SK-N-SH (cell line): ENCODE results near the gene AGTRAP. TPM values are rescaled to one million over a fixed set of nuclear protein-coding genes. Genes with fewer than 3 reads are reported as not detected.
A peak's percentile ranks its signal among the peaks of the same experiment; 100 is the strongest.

Experiments used
- CTCF ChIA-PET: fragments of 300-600, 350-600 bp; formaldehyde crosslinking; extraction: SDS; loops from one replicate; lab custom pipeline; 2021; lab: Yijun Ruan, JAX
- POLR2A ChIA-PET: fragments of 350-600 bp; sonication (Branson Sonifier 250); formaldehyde crosslinking; extraction: SDS; loops from one replicate; lab custom pipeline; 2020; ENCODE audit warnings: antibody characterized with exemption, inconsistent platforms; lab: Yijun Ruan, JAX
- DNase-seq: peaks from one replicate; pipeline ENCODE4 v3.0.0; 2012
- H2AFZ ChIP-seq: fragments of 200-600 bp; sonication (generic); 2 replicates; pipeline ENCODE4 v1.8.1; 2016; ENCODE audit warnings: antibody characterized with exemption, mild to moderate bottlenecking, low read depth
- H3F3A ChIP-seq: fragments of 200-600 bp; sonication (generic); replicated peaks from 2 replicates; pipeline ENCODE3; 2016; ENCODE audit warnings: antibody characterized with exemption, mild to moderate bottlenecking; ENCODE audit not compliant: insufficient read depth
- H3K27ac ChIP-seq, 2 experiments: fragments of 200-500 bp in 1 of 2; fragments of 200-600 bp in 1 of 2; sonication (Bioruptor generic) in 1 of 2; sonication (generic), shearing (Covaris generic) in 1 of 2; 2 replicates each; pipeline versions ENCODE4 v1.5.1 to v1.6.1; 2014 to 2016; ENCODE audit warnings: low read depth in 2 of 2, inconsistent platforms in 1 of 2, low read length in 1 of 2, mild to moderate bottlenecking in 1 of 2, mixed read lengths in 1 of 2
- H3K27me3 ChIP-seq: fragments of 200-600 bp; sonication (generic), shearing (Covaris generic); 2 replicates; pipeline ENCODE4 v1.6.1; 2016; ENCODE audit warnings: mixed run types; ENCODE audit not compliant: insufficient read depth
- H3K36me3 ChIP-seq, 2 experiments: fragments of 200-500 bp in 1 of 2; fragments of 200-600 bp in 1 of 2; sonication (Bioruptor generic) in 1 of 2; sonication (generic) in 1 of 2; replicated peaks in 1 of 2; 2 replicates each; pipeline versions ENCODE3 to v1.5.1; 2014 to 2016; ENCODE audit warnings: low read length in 1 of 2, mild to moderate bottlenecking in 1 of 2; ENCODE audit not compliant: insufficient read depth in 2 of 2, control insufficient read depth in 1 of 2
- H3K4me1 ChIP-seq, 2 experiments: fragments of 200-500 bp in 1 of 2; fragments of 200-600 bp in 1 of 2; sonication (Bioruptor generic) in 1 of 2; sonication (generic), shearing (Covaris generic) in 1 of 2; 2 replicates each; pipeline versions ENCODE4 v1.5.1 to v1.6.1; 2014 to 2016; ENCODE audit warnings: low read depth in 1 of 2, low read length in 1 of 2, mixed run types in 1 of 2; ENCODE audit not compliant: insufficient read depth in 2 of 2, control insufficient read depth in 1 of 2
- H3K4me2 ChIP-seq: fragments of 200-600 bp; sonication (generic), shearing (Covaris generic); 2 replicates; pipeline ENCODE4 v1.6.1; 2017; ENCODE audit warnings: mixed run types
- H3K4me3 ChIP-seq, 2 experiments: fragments of 200-500 bp in 1 of 2; fragments of 200-600 bp in 1 of 2; sonication (Bioruptor generic) in 1 of 2; sonication (generic), shearing (Covaris generic) in 1 of 2; 2 replicates each; pipeline versions ENCODE4 v1.5.1 to v1.8.1; 2014 to 2016; ENCODE audit warnings: low read depth in 2 of 2, inconsistent platforms in 1 of 2, low read length in 1 of 2, mild to moderate bottlenecking in 1 of 2, mixed read lengths in 1 of 2, moderate library complexity in 1 of 2
- H3K79me2 ChIP-seq: fragments of 200-600 bp; sonication (generic); 2 replicates; pipeline ENCODE4 v1.8.1; 2017; ENCODE audit warnings: mild to moderate bottlenecking; ENCODE audit not compliant: insufficient read depth
- H3K9ac ChIP-seq: fragments of 200-600 bp; sonication (generic); 2 replicates; pipeline ENCODE4 v1.6.1; 2017; ENCODE audit warnings: mixed run types
- H3K9me2 ChIP-seq: fragments of 200-600 bp; sonication (generic); 2 replicates; pipeline ENCODE4 v1.6.1; 2017; ENCODE audit warnings: mixed run types
- H3K9me3 ChIP-seq: fragments of 200-600 bp; sonication (generic); 2 replicates; pipeline ENCODE4 v1.6.1; 2017; ENCODE audit warnings: mixed run types, mild to moderate bottlenecking, moderate library complexity
- H4K20me1 ChIP-seq: fragments of 200-600 bp; sonication (generic); 2 replicates; pipeline ENCODE4 v1.6.1; 2017; ENCODE audit warnings: mild to moderate bottlenecking, mixed run types; ENCODE audit not compliant: insufficient read depth
- CHD2 ChIP-seq: fragments of 150-350 bp; IDR thresholded peaks from 2 replicates; pipeline ENCODE4 v1.6.1; 2018; ENCODE audit warnings: low read length; ENCODE audit not compliant: partially characterized antibody
- ELF1 ChIP-seq: IDR thresholded peaks from 2 replicates; pipeline ENCODE4 v1.4.0; 2012
- FOSL2 ChIP-seq: IDR thresholded peaks from 2 replicates; pipeline ENCODE4 v1.4.0; 2012; ENCODE audit warnings: low read depth, mild to moderate bottlenecking, moderate library complexity, borderline replicate concordance
- JUND ChIP-seq: IDR thresholded peaks from 2 replicates; pipeline ENCODE4 v1.4.0; 2012
- MEF2A ChIP-seq: IDR thresholded peaks from 2 replicates; pipeline ENCODE4 v1.4.0; 2012; ENCODE audit warnings: low read depth, borderline replicate concordance
- MXI1 ChIP-seq: IDR thresholded peaks from 2 replicates; pipeline ENCODE4 v1.6.1; 2012; ENCODE audit warnings: mild to moderate bottlenecking, low read depth, low read length, improper control_type of control experiment
- NRF1 ChIP-seq: IDR thresholded peaks from 2 replicates; pipeline ENCODE4 v1.6.1; 2012; ENCODE audit warnings: low read depth, mild to moderate bottlenecking, low read length
- RCOR1 ChIP-seq: fragments of 150-350 bp; IDR thresholded peaks from 2 replicates; pipeline ENCODE4 v1.6.1; 2017; ENCODE audit warnings: antibody characterized with exemption, low read length
- REST ChIP-seq: IDR thresholded peaks from 2 replicates; pipeline ENCODE4 v1.6.1; 2012; ENCODE audit warnings: mild to moderate bottlenecking, low read depth, low read length, moderate library complexity
- RXRA ChIP-seq: IDR thresholded peaks from 2 replicates; pipeline ENCODE4 v1.4.0; 2012; ENCODE audit warnings: low read depth, mild to moderate bottlenecking, borderline replicate concordance
- SIN3A ChIP-seq: IDR thresholded peaks from 2 replicates; pipeline ENCODE4 v1.6.1; 2012; ENCODE audit warnings: low read depth, mild to moderate bottlenecking, low read length, moderate library complexity, borderline replicate concordance
- TCF12 ChIP-seq: IDR thresholded peaks from 2 replicates; pipeline ENCODE4 v1.4.0; 2012
- USF1 ChIP-seq: IDR thresholded peaks from 2 replicates; pipeline ENCODE4 v1.4.0; 2012; ENCODE audit warnings: low read depth, borderline replicate concordance
- USF2 ChIP-seq: fragments of 150-350 bp; IDR thresholded peaks from 2 replicates; pipeline ENCODE4 v1.6.1; 2017; ENCODE audit warnings: antibody characterized with exemption, low read length, low read depth, borderline replicate concordance
- YY1 ChIP-seq: IDR thresholded peaks from 2 replicates; pipeline ENCODE4 v1.4.0; 2012; ENCODE audit warnings: low read depth, mild to moderate bottlenecking
- ZBTB33 ChIP-seq: IDR thresholded peaks from 2 replicates; pipeline ENCODE4 v1.4.0; 2012; ENCODE audit warnings: low read depth, borderline replicate concordance
- WGBS: methylation state at CpG from one replicate; pipeline ENCODE4 v1.1.6; 2017; ENCODE audit warnings: low lambda C conversion rate; 5-methylcytosine and 5-hydroxymethylcytosine counted together
- polyA plus RNA-seq, 3 experiments: library from polyadenylated mRNA; depleted of rRNA; stranded (reverse); fragments of >200 nt; gene quantifications; 2 replicates each; pipeline ENCODE4 v1.2.3, GENCODE V29; 2012
- TF ChIP-seq, protein P1 (sequence below): fragments of 200-600 bp; sonication (generic); IDR thresholded peaks from 2 replicates; pipeline ENCODE4 v1.6.1; 2017; ENCODE audit warnings: antibody characterized with exemption, mild to moderate bottlenecking, moderate library complexity
- TF ChIP-seq, protein P2 (sequence below): IDR thresholded peaks from 2 replicates; pipeline ENCODE4 v1.4.0; 2012; ENCODE audit warnings: low read depth
- TF ChIP-seq, protein P3 (sequence below): fragments of 150-350 bp; IDR thresholded peaks from 2 replicates; pipeline ENCODE4 v1.6.1; 2016; ENCODE audit warnings: mild to moderate bottlenecking, low read depth, low read length

AGTRAP gene
- polyA plus RNA-seq, 1 of the 3 experiments (the other 2 are of a cell fraction), result 66.2 TPM

GRCh38 chr1:11735531-11735853 lies 444 bp upstream of the AGTRAP start (continued):
- TF ChIP-seq USF1 (no peak), NRF1 (no peak)

- no peaks in the 10 kb centered on the region for H3K36me3 ChIP-seq
- CTCF ChIA-PET, result interaction anchor here (0.8 to 4.7 kb wide), 6 partner anchors 16 to 699 kb away, joined by 3 to 48 read pairs (median 5); no protein-coding TSS in a partner anchor
- peaks cover 8% of the 10 kb centered on the region for H3F3A ChIP-seq
- peak overlapping the region; percentile 71 to 91 for H3K4me3 ChIP-seq
- no peaks in the 10 kb centered on the region for H3K9me2 ChIP-seq
- no peaks in the 10 kb centered on the region for H4K20me1 ChIP-seq
- 31% methylated on average over 6 of the region's 15 CpGs for WGBS
- peak; percentile 66 for DNase-seq
- peak overlapping the region; percentile 99 for H3K4me2 ChIP-seq
- TF ChIP-seq, protein P1, sequence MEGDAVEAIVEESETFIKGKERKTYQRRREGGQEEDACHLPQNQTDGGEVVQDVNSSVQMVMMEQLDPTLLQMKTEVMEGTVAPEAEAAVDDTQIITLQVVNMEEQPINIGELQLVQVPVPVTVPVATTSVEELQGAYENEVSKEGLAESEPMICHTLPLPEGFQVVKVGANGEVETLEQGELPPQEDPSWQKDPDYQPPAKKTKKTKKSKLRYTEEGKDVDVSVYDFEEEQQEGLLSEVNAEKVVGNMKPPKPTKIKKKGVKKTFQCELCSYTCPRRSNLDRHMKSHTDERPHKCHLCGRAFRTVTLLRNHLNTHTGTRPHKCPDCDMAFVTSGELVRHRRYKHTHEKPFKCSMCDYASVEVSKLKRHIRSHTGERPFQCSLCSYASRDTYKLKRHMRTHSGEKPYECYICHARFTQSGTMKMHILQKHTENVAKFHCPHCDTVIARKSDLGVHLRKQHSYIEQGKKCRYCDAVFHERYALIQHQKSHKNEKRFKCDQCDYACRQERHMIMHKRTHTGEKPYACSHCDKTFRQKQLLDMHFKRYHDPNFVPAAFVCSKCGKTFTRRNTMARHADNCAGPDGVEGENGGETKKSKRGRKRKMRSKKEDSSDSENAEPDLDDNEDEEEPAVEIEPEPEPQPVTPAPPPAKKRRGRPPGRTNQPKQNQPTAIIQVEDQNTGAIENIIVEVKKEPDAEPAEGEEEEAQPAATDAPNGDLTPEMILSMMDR, result no peak
- TF ChIP-seq RCOR1, result no peak
- TF ChIP-seq SIN3A, result no peak
- peak; percentile 68; the same call in 1 of the 2 replicates for TF ChIP-seq YY1
- TF ChIP-seq JUND, result no peak
- TF ChIP-seq MXI1, result peak; percentile 88
- TF ChIP-seq RXRA, result no peak
- TF ChIP-seq NRF1, result no peak
- TF ChIP-seq REST, result no peak
- TF ChIP-seq USF2, result no peak
- no peak for TF ChIP-seq ELF1
- TF ChIP-seq TCF12, result no peak
- TF ChIP-seq, protein P2, sequence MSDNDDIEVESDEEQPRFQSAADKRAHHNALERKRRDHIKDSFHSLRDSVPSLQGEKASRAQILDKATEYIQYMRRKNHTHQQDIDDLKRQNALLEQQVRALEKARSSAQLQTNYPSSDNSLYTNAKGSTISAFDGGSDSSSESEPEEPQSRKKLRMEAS, result peak; percentile 72; the same call in 1 of the 2 replicates
- no peak for TF ChIP-seq FOSL2
- no peak for TF ChIP-seq MEF2A
- no peak for TF ChIP-seq ZBTB33
- TF ChIP-seq CHD2, result no peak
- TF ChIP-seq, protein P3, sequence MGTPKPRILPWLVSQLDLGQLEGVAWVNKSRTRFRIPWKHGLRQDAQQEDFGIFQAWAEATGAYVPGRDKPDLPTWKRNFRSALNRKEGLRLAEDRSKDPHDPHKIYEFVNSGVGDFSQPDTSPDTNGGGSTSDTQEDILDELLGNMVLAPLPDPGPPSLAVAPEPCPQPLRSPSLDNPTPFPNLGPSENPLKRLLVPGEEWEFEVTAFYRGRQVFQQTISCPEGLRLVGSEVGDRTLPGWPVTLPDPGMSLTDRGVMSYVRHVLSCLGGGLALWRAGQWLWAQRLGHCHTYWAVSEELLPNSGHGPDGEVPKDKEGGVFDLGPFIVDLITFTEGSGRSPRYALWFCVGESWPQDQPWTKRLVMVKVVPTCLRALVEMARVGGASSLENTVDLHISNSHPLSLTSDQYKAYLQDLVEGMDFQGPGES, result no peak
- H3K27ac ChIP-seq, result peak overlapping the region; percentile 43 to 56
- H3K27me3 ChIP-seq, result no peaks in the 10 kb centered on the region
- H3K79me2 ChIP-seq, result 0 out of 2 replicates have a peak, but pooled peaks cover 6% of the 10 kb centered on the region
- POLR2A ChIA-PET, result interaction anchor here (1.0 kb wide), 1 partner anchor 435 kb away, joined by 3 read pairs; no protein-coding TSS in a partner anchor
- peak overlapping the region; percentile 99 for H2AFZ ChIP-seq
- H3K9ac ChIP-seq, result peak overlapping the region; percentile 82
- peaks cover 0 to 18% of the 10 kb centered on the region in 2 experiments; a peak in 2 of 4 replicates for H3K4me1 ChIP-seq
- no peaks in the 10 kb centered on the region for H3K9me3 ChIP-seq
Measured at GRCh38 chr1:11736746-11737639, 1.1 kb downstream of the AGTRAP start.
